ENCODE measurements around the gene PRRC2B.
"Not testable (repeated sequence)": the region's sequence is repeated elsewhere in the genome, so short reads cannot be mapped to it uniquely, and the experiment has no call there.

PRRC2B gene

GRCh38 chr9:131496844-131497405, 103.0 kb downstream of the PRRC2B start:
- no peak for DNase-seq (ENCODE audit: low read depth)
- H3K4me3 ChIP-seq (ENCODE audit: low read depth, low read length) = no peak overlapping the region

GRCh38 chr9:131499254-131499767, 105.4 kb downstream of the PRRC2B start:
- H3K4me3 ChIP-seq (ENCODE audit: low read depth, low read length) = no peak overlapping the region
- no peak for DNase-seq (ENCODE audit: low read depth)

GRCh38 chr9:131500377-131500776, 106.5 kb downstream of the PRRC2B start:
- no peak overlapping the region for H3K4me3 ChIP-seq (ENCODE audit: low read depth, low read length)
- DNase-seq (ENCODE audit: low read depth) = no peak

DNA sequence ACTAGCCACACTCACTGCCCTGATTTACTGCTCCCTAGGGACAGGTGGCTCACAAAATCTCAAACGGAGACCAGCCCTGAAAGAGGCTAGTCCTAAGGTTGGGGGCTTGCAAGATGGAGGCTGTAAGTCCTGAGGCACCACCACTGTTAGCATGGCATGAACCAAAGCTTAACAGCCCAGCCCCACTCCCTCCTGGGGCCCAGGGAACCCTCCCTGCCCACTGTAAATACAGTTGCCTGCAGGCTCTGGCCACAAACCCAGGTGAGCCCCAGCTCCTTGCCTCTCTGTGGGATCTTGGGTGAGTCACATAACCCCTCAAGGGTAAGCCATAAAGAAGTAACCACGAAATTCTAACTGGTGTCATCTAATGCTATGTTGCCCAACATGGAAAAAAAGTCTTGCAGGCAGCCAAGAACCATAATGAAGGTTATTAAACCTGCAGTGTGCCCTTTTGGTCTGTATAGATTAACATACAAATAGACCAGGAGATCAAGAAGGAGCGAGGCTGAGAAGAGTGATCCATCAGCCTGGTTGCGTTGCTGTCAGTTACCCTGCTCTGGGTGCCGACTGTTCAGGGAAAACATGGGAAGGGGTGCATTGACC, 107.2 kb downstream of the PRRC2B start:
- no peak overlapping the region for H3K4me3 ChIP-seq (ENCODE audit: low read depth, low read length)
- peak; percentile 61 for DNase-seq (ENCODE audit: low read depth)

GRCh38 chr9:131502781-131503625, 109.1 kb downstream of the PRRC2B start, which contains the start of gene POMT1:
POMT1 (plus strand) TSS chr9:131502918; CDS start chr9:131504219, 1,301 bp downstream.
- DNase-seq (ENCODE audit: low read depth) = peak; percentile 35

DNA sequence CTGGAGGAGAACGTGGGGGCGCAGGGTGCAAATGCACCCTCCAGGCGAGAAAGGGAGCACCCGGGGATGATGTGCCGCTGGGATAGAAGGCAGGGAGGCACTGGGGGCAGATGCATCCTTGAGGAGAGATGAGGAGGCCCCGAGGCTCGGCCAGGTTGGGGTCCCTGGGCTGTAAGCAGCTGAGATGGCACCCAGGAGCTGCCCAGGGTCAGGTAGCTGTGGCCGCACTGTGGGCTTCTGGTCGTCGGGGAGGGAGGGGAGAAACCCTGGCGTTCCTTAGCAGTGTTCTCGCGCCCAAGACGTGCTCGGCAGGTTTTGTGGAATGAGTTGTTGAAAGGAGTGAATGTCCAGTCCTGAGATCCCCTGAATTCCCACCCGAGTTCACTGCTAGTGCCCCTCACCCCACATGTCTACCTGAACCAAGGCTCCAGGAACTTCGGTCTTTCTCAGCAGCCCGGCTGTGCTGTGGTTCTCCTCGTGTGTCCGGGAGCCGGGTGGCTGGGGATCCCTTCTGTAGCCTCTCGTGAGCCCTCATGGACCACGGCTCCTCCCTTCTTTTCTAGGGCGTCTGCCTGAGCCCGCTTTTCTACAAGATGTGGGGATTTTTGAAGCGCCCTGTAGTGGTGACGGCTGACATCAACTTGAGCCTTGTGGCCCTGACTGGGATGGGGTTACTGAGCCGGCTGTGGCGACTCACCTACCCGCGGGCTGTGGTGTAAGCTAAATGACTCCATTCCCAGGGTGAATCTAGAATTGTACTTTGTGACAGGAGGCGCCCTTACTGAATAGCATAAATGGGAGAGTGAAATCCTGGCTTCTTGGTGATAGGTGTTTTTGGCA, 110.0 kb downstream of the PRRC2B start:
- no peak for DNase-seq (ENCODE audit: low read depth)
- peak overlapping the region; percentile 82 for H3K4me3 ChIP-seq (ENCODE audit: low read depth, low read length)

More at GRCh38 chr9:131502781-131503625, 109.1 kb downstream of the PRRC2B start, which contains the start of gene POMT1:
- peak within 1 kb of the TSS; percentile 82 for H3K4me3 ChIP-seq (ENCODE audit: low read depth, low read length)

GRCh38 chr9:131505012-131505411, 111.1 kb downstream of the PRRC2B start:
- no peak overlapping the region for H3K4me3 ChIP-seq (ENCODE audit: low read depth, low read length)
- DNase-seq (ENCODE audit: low read depth) = no peak

DNA sequence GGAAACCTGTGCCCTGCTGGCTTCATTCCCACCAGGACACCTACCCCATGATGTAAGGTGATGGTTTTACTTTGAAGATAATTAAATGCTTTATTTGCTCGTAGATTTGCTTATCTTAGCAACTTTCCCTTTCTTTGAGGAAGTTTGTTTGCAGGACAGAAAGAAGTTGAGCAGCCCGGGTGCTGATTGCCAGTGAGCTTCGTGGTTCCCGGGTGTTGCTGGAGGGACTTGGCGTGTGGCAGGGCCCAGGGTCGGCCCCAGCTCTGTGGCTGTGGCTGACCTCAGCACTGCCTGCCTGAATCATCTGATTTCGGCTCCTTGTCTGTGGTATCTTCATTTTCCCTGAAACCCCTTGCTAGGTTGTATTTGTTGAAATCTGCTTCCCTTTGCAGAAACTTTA, 117.5 kb downstream of the PRRC2B start:
- H3K4me3 ChIP-seq (ENCODE audit: low read depth, low read length) = no peak overlapping the region
- no peak for DNase-seq (ENCODE audit: low read depth)

DNA sequence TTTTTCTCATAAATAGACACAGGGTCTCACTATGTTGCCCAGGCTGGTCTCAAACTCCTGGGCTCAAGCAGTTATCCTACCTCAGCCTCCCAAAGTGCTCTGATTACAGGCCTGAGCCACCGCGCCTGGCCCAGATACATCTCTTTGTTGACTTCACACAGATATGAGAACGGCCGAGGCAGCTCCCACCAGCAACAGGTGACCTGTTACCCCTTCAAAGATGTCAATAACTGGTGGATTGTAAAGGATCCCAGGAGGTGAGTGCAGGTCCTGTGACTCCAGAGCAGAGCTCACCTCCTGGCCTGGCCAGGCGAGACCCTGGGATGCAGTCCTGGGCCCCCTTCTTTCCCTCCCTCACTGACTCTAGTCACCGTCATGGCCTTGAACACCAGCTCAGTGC, 118.0 kb downstream of the PRRC2B start:
- DNase-seq (ENCODE audit: low read depth) = no peak
- no peak overlapping the region for H3K4me3 ChIP-seq (ENCODE audit: low read depth, low read length)

- no peak for DNase-seq (ENCODE audit: low read depth)
- no peak overlapping the region for H3K4me3 ChIP-seq (ENCODE audit: low read depth, low read length)
These were observed 119.3 kb downstream of the PRRC2B start for GRCh38 chr9:131513177-131513576.

DNA sequence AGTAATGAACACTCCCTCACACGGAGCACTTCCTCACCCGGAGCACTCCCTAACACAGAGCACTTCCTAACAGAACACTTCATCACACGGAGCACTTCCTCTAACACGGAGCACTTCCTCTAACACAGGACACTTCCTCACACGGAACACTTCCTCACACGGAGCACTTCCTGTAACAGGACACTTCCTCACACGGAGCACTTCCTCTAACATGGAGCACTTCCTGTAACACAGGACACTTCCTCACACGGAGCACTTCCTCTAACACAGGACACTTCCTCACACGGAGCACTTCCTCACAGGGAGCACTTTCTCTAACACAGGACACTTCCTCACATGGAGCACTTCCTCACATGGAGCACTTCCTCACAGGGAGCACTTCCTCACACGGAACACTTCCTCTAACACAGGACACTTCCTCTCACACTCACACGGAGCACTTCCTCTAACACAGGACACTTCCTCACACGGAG, 121.7 kb downstream of the PRRC2B start:
- not testable (repeated sequence) for H3K4me3 ChIP-seq (ENCODE audit: low read depth, low read length); DNase-seq (ENCODE audit: low read depth)

DNA sequence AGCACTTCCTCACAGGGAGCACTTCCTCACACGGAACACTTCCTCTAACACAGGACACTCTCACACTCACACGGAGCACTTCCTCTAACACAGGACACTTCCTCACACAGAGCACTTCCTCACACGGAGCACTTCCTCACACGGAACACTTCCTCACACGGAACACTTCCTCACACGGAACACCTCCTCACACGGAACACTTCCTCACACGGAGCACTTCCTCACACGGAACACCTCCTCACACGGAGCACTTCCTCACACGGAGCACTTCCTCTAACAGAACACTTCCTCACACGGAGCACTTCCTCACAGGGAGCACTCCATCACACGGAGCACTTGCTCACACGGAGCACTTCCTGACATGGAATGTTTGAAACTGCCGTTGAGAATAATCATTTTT, 122.2 kb downstream of the PRRC2B start:
- H3K4me3 ChIP-seq (ENCODE audit: low read depth, low read length) = no peak overlapping the region
- DNase-seq (ENCODE audit: low read depth) = no peak

GRCh38 chr9:131516930-131517329, 123.0 kb downstream of the PRRC2B start:
- no peak for DNase-seq (ENCODE audit: low read depth)
- no peak overlapping the region for H3K4me3 ChIP-seq (ENCODE audit: low read depth, low read length)

DNA sequence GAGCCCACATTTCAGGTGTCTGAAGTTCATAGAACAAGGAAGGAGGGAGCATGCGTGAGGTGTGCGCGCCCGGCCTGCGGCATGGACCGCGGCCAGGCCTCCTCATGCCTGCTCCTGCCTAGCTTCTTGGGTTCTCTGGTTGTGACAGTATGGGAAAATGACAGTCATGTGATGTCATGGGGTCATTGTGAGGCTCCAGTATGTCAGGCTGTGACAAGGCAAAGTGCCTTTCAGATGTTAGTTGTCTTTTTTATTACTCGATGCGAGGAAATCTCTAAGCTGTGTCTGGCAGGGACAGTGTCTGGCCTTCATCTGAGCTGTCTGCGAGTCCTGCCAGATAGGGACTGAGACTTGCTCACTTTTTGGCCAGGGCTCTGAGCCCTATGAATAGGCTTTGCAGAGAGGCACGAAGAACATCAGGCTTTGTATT, 123.9 kb downstream of the PRRC2B start:
- no peak for DNase-seq (ENCODE audit: low read depth)
- H3K4me3 ChIP-seq (ENCODE audit: low read depth, low read length) = no peak overlapping the region

- DNase-seq (ENCODE audit: low read depth) = no peak
- no peak overlapping the region for H3K4me3 ChIP-seq (ENCODE audit: low read depth, low read length)
These were observed 124.7 kb downstream of the PRRC2B start for GRCh38 chr9:131518553-131518952.

- DNase-seq (ENCODE audit: low read depth) = no peak
- H3K4me3 ChIP-seq (ENCODE audit: low read depth, low read length) = no peak overlapping the region
These were observed 126.6 kb downstream of the PRRC2B start for GRCh38 chr9:131520503-131520902.

GRCh38 chr9:131521203-131521602, 127.3 kb downstream of the PRRC2B start:
- H3K4me3 ChIP-seq (ENCODE audit: low read depth, low read length) = no peak overlapping the region
- no peak for DNase-seq (ENCODE audit: low read depth)

DNA sequence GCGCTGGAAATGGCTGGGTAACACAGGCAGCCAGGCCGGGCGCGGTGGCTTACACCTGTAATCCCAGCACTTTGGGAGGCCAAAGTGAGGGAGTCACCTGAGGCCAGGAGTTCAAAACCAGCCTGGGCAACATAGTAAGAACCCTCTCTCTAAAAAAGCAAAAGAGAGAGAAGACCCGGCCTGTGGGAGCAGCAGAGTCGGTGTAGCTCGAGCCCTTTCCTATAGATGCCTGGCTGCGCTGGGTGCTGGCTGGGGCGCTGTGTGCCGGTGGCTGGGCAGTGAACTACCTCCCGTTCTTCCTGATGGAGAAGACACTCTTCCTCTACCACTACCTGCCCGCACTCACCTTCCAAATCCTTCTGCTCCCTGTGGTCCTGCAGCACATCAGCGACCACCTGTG, 127.9 kb downstream of the PRRC2B start:
- no peak overlapping the region for H3K4me3 ChIP-seq (ENCODE audit: low read depth, low read length)
- DNase-seq (ENCODE audit: low read depth) = no peak
